Camera-type eye (tissue), 1 donor: ENCODE measurements around the gene MED31. TPM values are rescaled to one million over a fixed set of nuclear protein-coding genes. Genes with fewer than 3 reads are reported as not detected.

Source experiments
- total RNA-seq: library from RNA; depleted of rRNA; stranded (reverse); fragments of >200 nt; gene quantifications from one replicate; pipeline ENCODE4 v1.2.3, GENCODE V29; 2014

The MED31 gene
- total RNA-seq: 8.6 TPM

DNA sequence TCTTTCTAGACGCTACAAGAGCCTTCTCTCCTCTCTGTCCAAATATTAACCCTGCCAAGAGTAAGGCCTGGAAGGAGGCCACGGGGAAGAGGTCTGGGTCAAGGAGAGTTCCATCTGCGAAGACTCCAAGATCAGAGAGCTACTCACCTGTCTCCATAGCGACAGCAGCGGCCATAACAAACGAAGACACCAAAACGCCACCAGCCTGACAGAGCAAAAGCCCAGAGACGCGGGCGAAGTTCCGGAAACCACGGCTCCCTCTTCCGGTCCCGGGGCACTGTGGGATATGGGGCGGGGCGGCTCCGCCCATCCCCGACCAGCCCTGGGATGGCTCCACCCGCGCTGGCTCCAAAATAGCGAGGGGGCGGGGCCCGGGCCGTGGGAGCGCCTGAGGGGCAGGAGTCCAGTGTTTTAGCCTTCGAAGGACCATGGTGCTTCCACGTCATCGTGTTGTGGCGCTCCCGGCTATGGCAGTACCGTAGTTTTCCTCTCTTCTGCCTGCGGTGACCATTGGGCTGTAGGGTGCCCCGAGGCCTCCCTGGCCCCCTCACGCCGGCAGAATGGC, at the start of gene MED31, which contains the start of gene C17orf100:
Gene MED31, minus strand, starts transcription at position 252 of the 565 bp plus-strand sequence. Its CDS starts 77 bp downstream, at position 175.
Gene C17orf100, plus strand, starts transcription at position 409 of the 565 bp plus-strand sequence. Its CDS starts 152 bp downstream, at position 561.

DNA sequence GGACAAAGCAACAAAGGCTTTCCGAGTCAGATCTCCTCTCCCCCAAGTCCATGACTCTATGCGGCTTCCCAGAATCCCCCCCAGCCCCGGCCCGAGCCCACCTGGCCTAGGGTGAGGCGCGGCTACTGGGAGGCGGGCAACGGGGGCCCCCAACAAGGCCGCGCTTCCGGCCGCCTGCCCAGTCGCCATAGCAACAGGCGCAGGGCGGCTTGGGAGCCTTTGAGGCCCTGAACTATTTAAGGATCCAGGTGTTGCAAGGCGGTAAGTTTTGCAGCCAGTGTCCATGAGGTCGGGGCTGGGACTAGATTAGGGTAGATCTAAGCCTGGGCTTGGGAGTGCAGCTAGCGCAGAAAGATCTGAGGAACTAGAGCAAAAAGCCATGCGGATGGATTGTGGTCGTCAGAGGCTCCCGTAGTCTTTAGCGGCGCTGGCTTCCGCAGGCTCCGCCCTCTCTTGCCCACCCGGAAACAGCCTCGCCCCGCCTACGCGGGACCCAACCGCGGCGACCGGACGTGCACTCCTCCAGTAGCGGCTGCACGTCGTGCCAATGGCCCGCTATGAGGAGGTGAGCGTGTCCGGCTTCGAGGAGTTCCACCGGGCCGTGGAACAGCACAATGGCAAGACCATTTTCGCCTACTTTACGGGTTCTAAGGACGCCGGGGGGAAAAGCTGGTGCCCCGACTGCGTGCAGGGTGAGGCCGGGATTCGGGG, 10.7 kb downstream of the MED31 start, which contains the start of the genes KIAA0753 and TXNDC17:
Gene KIAA0753, minus strand, starts transcription at position 176 of the 711 bp plus-strand sequence. CDS start 5,608 bp downstream, outside the sequence.
Gene TXNDC17, plus strand, starts transcription at position 525 of the 711 bp plus-strand sequence. Its CDS starts 23 bp downstream, at position 548.

Other genes starting within 250 kb of the MED31 start
- gene AIPL1, start 216.5 kb downstream of the MED31 start, total RNA-seq: 335 TPM
- 9.8 TPM for gene PIMREG, start 207.2 kb downstream of the MED31 start, total RNA-seq
- gene PITPNM3, start 95.0 kb downstream of the MED31 start, total RNA-seq: 5.3 TPM
- 39.4 TPM for gene KIAA0753, start 10.9 kb downstream of the MED31 start, total RNA-seq
- gene TXNDC17, start 10.5 kb downstream of the MED31 start, total RNA-seq: 39.1 TPM
- 3.5 TPM for gene C17orf100, start 157 bp upstream of the MED31 start, total RNA-seq
- gene SLC13A5, start 61.8 kb upstream of the MED31 start, total RNA-seq: 3.6 TPM
- 30.8 TPM for gene XAF1, start 104.4 kb upstream of the MED31 start, total RNA-seq
- gene FBXO39, start 124.6 kb upstream of the MED31 start, total RNA-seq: 0.22 TPM
- gene TEKT1, start 180.1 kb upstream of the MED31 start, total RNA-seq: 2.3 TPM